Body of pancreas (tissue), 4 donors: Measurements from ENCODE around the gene MYH15.

Experiments
- CTCF ChIP-seq, 7 experiments: fragments of 450-650 bp in 4 of 7; fragments of 200-600 bp in 3 of 7; sonication (generic) in 3 of 7; IDR thresholded peaks; one replicate each; pipeline ENCODE4 v1.5.1; 2016 to 2019; ENCODE audit warnings: antibody characterized with exemption in 7 of 7
- POLR2A ChIP-seq, 3 donors: fragments of 450-650 bp; IDR thresholded peaks; one replicate each; pipeline ENCODE4 v1.6.1; 2016; ENCODE audit warnings: antibody characterized with exemption in 3 of 3, mild to moderate bottlenecking in 2 of 3

GRCh38 chr3:108505811-108506210, 4.6 kb downstream of the MYH15 start:
- TF ChIP-seq CTCF (IDR thresholded peaks at IDR 0.05) (no peak), POLR2A (IDR thresholded peaks at IDR 0.05) (no peak)
